ENCODE results near the gene ZFAND4. TPM values are rescaled to one million over a fixed set of nuclear protein-coding genes. Genes with fewer than 3 reads are reported as not detected.

The ZFAND4 gene
- total and polyA plus RNA-seq, 4 donors = 3.2 to 15.7 (median 8.0) TPM

- no peak overlapping the region for H3K4me3 ChIP-seq (ENCODE audit: low read depth in 1 of 3, low read length in 3 of 3)
- WGBS = 97% methylated on average over 2 of the region's 2 CpGs
- peaks cover 0 to 2% (median 0%) of the 10 kb centered on the region in 4 donors for H3K36me3 ChIP-seq (ENCODE audit: control insufficient read depth in 4 of 4, insufficient read depth in 3 of 4, low read depth in 1 of 4, low read length in 3 of 4)
- H3K27me3 ChIP-seq (ENCODE audit: control insufficient read depth in 4 of 4, insufficient read depth in 4 of 4, low read length in 3 of 4) = no peaks in the 10 kb centered on the region
- H3K9ac ChIP-seq (ENCODE audit: low read depth in 1 of 2, low read length in 2 of 2) = no peak overlapping the region
- peaks cover 2 to 25% (median 13%) of the 10 kb centered on the region in 4 donors for H3K4me1 ChIP-seq (ENCODE audit: control insufficient read depth in 4 of 4, insufficient read depth in 4 of 4, low read length in 3 of 4)
- no peak overlapping the region for H3K27ac ChIP-seq (ENCODE audit: low read depth in 1 of 2, low read length in 2 of 2)
- DNase-seq (ENCODE audit: low spot score) = no peak
- H3K9me3 ChIP-seq (ENCODE audit: control insufficient read depth in 4 of 4, low read length in 3 of 4) = peaks cover 0 to 2% (median 0%) of the 10 kb centered on the region in 4 donors
- TF ChIP-seq, protein P1, sequence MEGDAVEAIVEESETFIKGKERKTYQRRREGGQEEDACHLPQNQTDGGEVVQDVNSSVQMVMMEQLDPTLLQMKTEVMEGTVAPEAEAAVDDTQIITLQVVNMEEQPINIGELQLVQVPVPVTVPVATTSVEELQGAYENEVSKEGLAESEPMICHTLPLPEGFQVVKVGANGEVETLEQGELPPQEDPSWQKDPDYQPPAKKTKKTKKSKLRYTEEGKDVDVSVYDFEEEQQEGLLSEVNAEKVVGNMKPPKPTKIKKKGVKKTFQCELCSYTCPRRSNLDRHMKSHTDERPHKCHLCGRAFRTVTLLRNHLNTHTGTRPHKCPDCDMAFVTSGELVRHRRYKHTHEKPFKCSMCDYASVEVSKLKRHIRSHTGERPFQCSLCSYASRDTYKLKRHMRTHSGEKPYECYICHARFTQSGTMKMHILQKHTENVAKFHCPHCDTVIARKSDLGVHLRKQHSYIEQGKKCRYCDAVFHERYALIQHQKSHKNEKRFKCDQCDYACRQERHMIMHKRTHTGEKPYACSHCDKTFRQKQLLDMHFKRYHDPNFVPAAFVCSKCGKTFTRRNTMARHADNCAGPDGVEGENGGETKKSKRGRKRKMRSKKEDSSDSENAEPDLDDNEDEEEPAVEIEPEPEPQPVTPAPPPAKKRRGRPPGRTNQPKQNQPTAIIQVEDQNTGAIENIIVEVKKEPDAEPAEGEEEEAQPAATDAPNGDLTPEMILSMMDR (IDR thresholded peaks at IDR 0.05; ENCODE audit: low read depth, low read length, missing input control) = no peak
- TF ChIP-seq TAF1 (conservative IDR thresholded peaks at IDR 0.05) (no peak), HNF4A (conservative IDR thresholded peaks at IDR 0.05) (no peak), REST (IDR thresholded peaks at IDR 0.05) (no peak), EGR1 (IDR thresholded peaks at IDR 0.05; ENCODE audit: low read depth in 2 of 2) (no peak), JUND (IDR thresholded peaks at IDR 0.05) (no peak), FOXA2 (IDR thresholded peaks at IDR 0.05) (no peak)
- TF ChIP-seq, protein P2, sequence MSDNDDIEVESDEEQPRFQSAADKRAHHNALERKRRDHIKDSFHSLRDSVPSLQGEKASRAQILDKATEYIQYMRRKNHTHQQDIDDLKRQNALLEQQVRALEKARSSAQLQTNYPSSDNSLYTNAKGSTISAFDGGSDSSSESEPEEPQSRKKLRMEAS (IDR thresholded peaks at IDR 0.05) = no peak
These were observed 82.7 kb downstream of the ZFAND4 start for GRCh38 chr10:45589868-45590267.

GRCh38 chr10:45589009-45589408 lies 83.6 kb downstream of the ZFAND4 start:
- Histone ChIP-seq H3K4me3 (ENCODE audit: low read depth in 1 of 3, low read length in 3 of 3) (no peak overlapping the region), H3K36me3 (ENCODE audit: control insufficient read depth in 4 of 4, insufficient read depth in 3 of 4, low read depth in 1 of 4, low read length in 3 of 4) (peaks cover 0 to 2% (median 0%) of the 10 kb centered on the region in 4 donors), H3K9me3 (ENCODE audit: control insufficient read depth in 4 of 4, low read length in 3 of 4) (peaks cover 0 to 2% (median 0%) of the 10 kb centered on the region in 4 donors), H3K4me1 (ENCODE audit: control insufficient read depth in 4 of 4, insufficient read depth in 4 of 4, low read length in 3 of 4) (peaks cover 2 to 22% (median 13%) of the 10 kb centered on the region in 4 donors), H3K9ac (ENCODE audit: low read depth in 1 of 2, low read length in 2 of 2) (no peak overlapping the region), H3K27ac (ENCODE audit: low read depth in 1 of 2, low read length in 2 of 2) (no peak overlapping the region), H3K27me3 (ENCODE audit: control insufficient read depth in 4 of 4, insufficient read depth in 4 of 4, low read length in 3 of 4) (no peaks in the 10 kb centered on the region)
- DNase-seq (ENCODE audit: low spot score) = no peak
- TF ChIP-seq HNF4G (IDR thresholded peaks at IDR 0.05) (peak; percentile 15), RXRA (IDR thresholded peaks at IDR 0.05) (no peak), SP1 (IDR thresholded peaks at IDR 0.05) (peak; percentile 19), FOXA2 (IDR thresholded peaks at IDR 0.05) (no peak), TAF1 (conservative IDR thresholded peaks at IDR 0.05) (no peak), NR2F2 (IDR thresholded peaks at IDR 0.05) (no peak), HNF4A (conservative IDR thresholded peaks at IDR 0.05) (peak; percentile 60 to 73), EGR1 (IDR thresholded peaks at IDR 0.05; ENCODE audit: low read depth in 2 of 2) (no peak)
- TF ChIP-seq, protein P1 (IDR thresholded peaks at IDR 0.05; ENCODE audit: low read depth, low read length, missing input control) = no peak

Data from liver (tissue), 9 donors.